Caco-2 (cell line): ENCODE data around the gene KIF21A. TPM values are rescaled to one million over a fixed set of nuclear protein-coding genes. Genes with fewer than 3 reads are reported as not detected.

Experiments used
- BruUV-seq: library from RNA; stranded (reverse); fragments of 400-500 nt; replicated peaks from 2 replicates; lab custom pipeline; 2021; lab: Mats Ljungman, UMichigan
- CTCF ChIA-PET: fragments of 300-600 bp; sonication (Branson Sonifier 250); formaldehyde crosslinking; loops from one replicate; lab custom pipeline; 2022; ENCODE audit warnings: antibody characterized with exemption; lab: Charles Lee
- POLR2A ChIA-PET: fragments of 300-600 bp; sonication (Branson Sonifier 250); formaldehyde crosslinking; loops from one replicate; lab custom pipeline; 2022; ENCODE audit warnings: antibody characterized with exemption; lab: Charles Lee
- DNase-seq, 2 experiments: peaks; one replicate each; pipeline versions ENCODE4 v3.0.0 to v3.0.0-alpha.2; 2020 to 2022
- H3K27me3 ChIP-seq: replicated peaks from 2 replicates; pipeline ENCODE4 v1.6.0; 2011; ENCODE audit warnings: low read length; ENCODE audit not compliant: control insufficient read depth, insufficient read depth
- H3K36me3 ChIP-seq: 2 replicates; pipeline ENCODE4 v1.5.1; 2011; ENCODE audit warnings: low read length; ENCODE audit not compliant: control insufficient read depth, insufficient read depth
- H3K4me1 ChIP-seq: fragments of 250-450 bp; sonication (Bioruptor Pico); 2 replicates; pipeline ENCODE4 v1.5.1; 2020; ENCODE audit warnings: mild to moderate bottlenecking
- H3K4me3 ChIP-seq: 2 replicates; pipeline ENCODE4 v1.5.1; 2011; ENCODE audit warnings: low read depth, mild to moderate bottlenecking, control low read depth, low read length
- H3K9me3 ChIP-seq: fragments of 250-450 bp; sonication (Bioruptor Pico); 2 replicates; pipeline ENCODE4 v1.5.1; 2020; ENCODE audit warnings: mild to moderate bottlenecking, moderate library complexity
- H3K27ac Mint-ChIP-seq: one replicate; pipeline ENCODE4 v1.8.0; 2022; ENCODE audit warnings: mixed read lengths; ENCODE audit not compliant: unreplicated experiment
- H3K27me3 Mint-ChIP-seq: one replicate; pipeline ENCODE4 v1.8.0; 2022; ENCODE audit warnings: mixed read lengths; ENCODE audit not compliant: insufficient read depth, unreplicated experiment
- H3K36me3 Mint-ChIP-seq: one replicate; pipeline ENCODE4 v1.8.0; 2022; ENCODE audit warnings: mild to moderate bottlenecking, mixed read lengths; ENCODE audit not compliant: insufficient read depth, unreplicated experiment
- H3K4me1 Mint-ChIP-seq: one replicate; pipeline ENCODE4 v1.8.0; 2022; ENCODE audit warnings: low read depth, mixed read lengths; ENCODE audit not compliant: unreplicated experiment
- H3K4me3 Mint-ChIP-seq: one replicate; pipeline ENCODE4 v1.8.0; 2022; ENCODE audit warnings: mild to moderate bottlenecking, moderate library complexity, mixed read lengths; ENCODE audit not compliant: unreplicated experiment
- H3K9me3 Mint-ChIP-seq: one replicate; pipeline ENCODE4 v1.8.0; 2022; ENCODE audit warnings: mixed read lengths; ENCODE audit not compliant: unreplicated experiment
- CTCF ChIP-seq, 2 experiments: fragments of 200-600 bp in 1 of 2; IDR thresholded peaks; 1 replicate in 1 of 2; 2 replicates in 1 of 2; pipeline versions ENCODE4 v1.5.1 to v1.8.0; 2011 to 2022; ENCODE audit warnings: antibody characterized with exemption in 1 of 2, control low read depth in 1 of 2, inconsistent platforms in 1 of 2, low read depth in 1 of 2, low read length in 1 of 2, mild to moderate bottlenecking in 1 of 2, moderate library complexity in 1 of 2; ENCODE audit not compliant: insufficient read depth in 1 of 2, severe bottlenecking in 1 of 2, unreplicated experiment in 1 of 2
- intact Hi-C: fragments of 100-400 bp; cut with micrococcal nuclease; formaldehyde crosslinking; loops from one replicate; pipeline ENCODE4 v1.10.0; 2022; ENCODE audit not compliant: unreplicated experiment
- total RNA-seq: library from RNA; stranded (reverse); gene quantifications from 2 replicates; pipeline ENCODE4 v1.2.3, GENCODE V29; 2022

KIF21A gene
- total RNA-seq, 1 experiment from 2014 or later: 77.5 TPM

GRCh38 chr12:39380090-39380489, 62.8 kb downstream of the KIF21A start:
- no peak for TF ChIP-seq CTCF (IDR thresholded peaks at IDR 0.05; ENCODE audit: insufficient read depth in 1 of 2, low read depth in 1 of 2, low read length in 1 of 2, severe bottlenecking in 1 of 2, unreplicated experiment in 1 of 2)
- intact Hi-C loops: no loop called here
- no peaks in the 10 kb centered on the region; the same call in 1 of the 2 replicates for H3K36me3 ChIP-seq
- H3K9me3 Mint-ChIP-seq: no peaks in the 10 kb centered on the region
- no peak overlapping the region for H3K4me3 Mint-ChIP-seq
- no peaks in the 10 kb centered on the region for H3K27me3 Mint-ChIP-seq
- H3K4me1 Mint-ChIP-seq: peaks cover 6% of the 10 kb centered on the region
- no peaks in the 10 kb centered on the region for H3K27me3 ChIP-seq
- no peaks in the 10 kb centered on the region for H3K4me1 ChIP-seq
- no TSS peak for BruUV-seq
- H3K27ac Mint-ChIP-seq: peak overlapping the region; percentile 46
- H3K4me3 ChIP-seq: no peak overlapping the region
- H3K36me3 Mint-ChIP-seq: no peaks in the 10 kb centered on the region
- no peaks in the 10 kb centered on the region for H3K9me3 ChIP-seq
- ChIA-PET POLR2A (no interaction called here), CTCF (no interaction called here)
- no peak for DNase-seq

- TF ChIP-seq CTCF (IDR thresholded peaks at IDR 0.05; ENCODE audit: insufficient read depth in 1 of 2, low read depth in 1 of 2, low read length in 1 of 2, severe bottlenecking in 1 of 2, unreplicated experiment in 1 of 2): no peak
- Mint-ChIP-seq H3K27me3 (no peaks in the 10 kb centered on the region), H3K9me3 (no peaks in the 10 kb centered on the region), H3K27ac (no peak overlapping the region), H3K4me3 (no peak overlapping the region), H3K36me3 (no peaks in the 10 kb centered on the region), H3K4me1 (peaks cover 8% of the 10 kb centered on the region)
- intact Hi-C loops: no loop called here
- DNase-seq: no peak
- POLR2A ChIA-PET: no interaction called here
- H3K4me3 ChIP-seq: no peak overlapping the region
- no TSS peak for BruUV-seq
- no peaks in the 10 kb centered on the region for H3K4me1 ChIP-seq
- no peaks in the 10 kb centered on the region for H3K9me3 ChIP-seq
- CTCF ChIA-PET: no interaction called here
- no peaks in the 10 kb centered on the region; the same call in 1 of the 2 replicates for H3K36me3 ChIP-seq
- no peaks in the 10 kb centered on the region for H3K27me3 ChIP-seq
Observed at GRCh38 chr12:39378341-39378740, 64.6 kb downstream of the KIF21A start.

GRCh38 chr12:39375206-39375808, 67.6 kb downstream of the KIF21A start:
- Histone ChIP-seq H3K9me3 (no peaks in the 10 kb centered on the region), H3K36me3 (no peaks in the 10 kb centered on the region; the same call in 1 of the 2 replicates), H3K27me3 (no peaks in the 10 kb centered on the region), H3K4me3 (no peak overlapping the region), H3K4me1 (no peaks in the 10 kb centered on the region)
- Mint-ChIP-seq H3K4me3 (no peak overlapping the region), H3K27ac (no peak overlapping the region), H3K4me1 (peaks cover 21% of the 10 kb centered on the region), H3K9me3 (no peaks in the 10 kb centered on the region), H3K27me3 (no peaks in the 10 kb centered on the region), H3K36me3 (peaks cover 6% of the 10 kb centered on the region)
- ChIA-PET POLR2A (no interaction called here), CTCF (interaction anchor here (0.6 to 1.4 kb wide), 7 partner anchors 9 to 68 kb away, joined by 3 to 6 read pairs (median 4); partner anchors contain the start of gene KIF21A)
- intact Hi-C loops: no loop called here
- peak in 1 of 2 experiments; percentile 25 for DNase-seq
- BruUV-seq: no TSS peak
- TF ChIP-seq CTCF (IDR thresholded peaks at IDR 0.05; ENCODE audit: insufficient read depth in 1 of 2, low read depth in 1 of 2, low read length in 1 of 2, severe bottlenecking in 1 of 2, unreplicated experiment in 1 of 2): peak in 1 of 2 experiments; percentile 33
